ENCODE data around the gene CEP55. TPM values are rescaled to one million over a fixed set of nuclear protein-coding genes. Genes with fewer than 3 reads are reported as not detected.

The CEP55 gene
- 1 to 10 TPM; 1.7 to 3.5 TPM for total RNA-seq
- polyA plus RNA-seq: 1 to 10 TPM; 1.6 to 1.8 TPM
- long read RNA-seq, donor 1, partial matches to known transcripts: 9 of 11 reads
- long read RNA-seq, donor 1, other reads (novel, unspliced or antisense): 0 of 11 reads
- long read RNA-seq, donor 2: 0 reads
- long read RNA-seq, donor 3, partial matches to known transcripts: 6 of 6 reads
- long read RNA-seq, donor 3, other reads (novel, unspliced or antisense): 0 of 6 reads
- long read RNA-seq, donor 4, partial matches to known transcripts: 0 of 1 reads
- long read RNA-seq, donor 4, other reads (novel, unspliced or antisense): 0 of 1 reads
- long read RNA-seq, donor 5, transcript CEP55-201 (9 exons, 2,638 nt): major isoform, 6 of 23 reads
- long read RNA-seq, donor 5, partial matches to known transcripts: 16 of 23 reads
- long read RNA-seq, donor 5, other reads (novel, unspliced or antisense): 0 of 23 reads

GRCh38 chr10:93496322-93497041 lies at the start of gene CEP55:
TSS of gene CEP55 (plus strand) at chr10:93496612. CDS start at chr10:93500052, 3,440 bp downstream.
- ATAC-seq (ENCODE audit: insufficient read depth, low FRiP score) (peak; percentile 100), DNase-seq (peak; percentile 96 to 98 (median 97))
- H3K36me3 ChIP-seq (ENCODE audit: control insufficient read depth in 4 of 4, insufficient read depth in 4 of 4, low read length in 4 of 4): no peaks in the 10 kb centered on the region
- 0 to 1% methylated on average over 68 of the region's 68 CpGs for WGBS, 2 donors
- H3K27me3 ChIP-seq (ENCODE audit: control insufficient read depth in 3 of 3, insufficient read depth in 3 of 3, low read length in 2 of 3): no peaks in the 10 kb centered on the region
- H3K4me3 ChIP-seq: peak within 1 kb of the TSS; percentile 59
- H3K9ac ChIP-seq (ENCODE audit: insufficient read depth in 1 of 2, low read length in 2 of 2): peak within 1 kb of the TSS; percentile 70 to 96
- no peak for TF ChIP-seq CTCF (IDR thresholded peaks at IDR 0.05; ENCODE audit: control extremely low read depth, extremely low read depth)
- no peaks in the 10 kb centered on the region for H3K9me3 ChIP-seq (ENCODE audit: control insufficient read depth in 4 of 4, insufficient read depth in 3 of 4, low read length in 3 of 4)
- H3K27ac ChIP-seq (ENCODE audit: low read depth in 1 of 2, low read length in 1 of 2): peak within 1 kb of the TSS in 1 of 2 donors; percentile 59
- H3K4me1 ChIP-seq (ENCODE audit: control insufficient read depth in 5 of 5, insufficient read depth in 5 of 5, low read length in 5 of 5): peaks cover 0 to 9% (median 3%) of the 10 kb centered on the region in 5 donors

GRCh38 chr10:93447019-93447418 lies 49.4 kb upstream of the CEP55 start:
- 70 to 71% methylated on average over 6 of the region's 6 CpGs for WGBS, 2 donors
- DNase-seq: no peak
- Histone ChIP-seq H3K27ac (ENCODE audit: low read depth in 1 of 2, low read length in 1 of 2) (peak overlapping the region in 1 of 2 donors; percentile 96), H3K4me3 (no peak overlapping the region), H3K9me3 (ENCODE audit: control insufficient read depth in 4 of 4, insufficient read depth in 3 of 4, low read length in 3 of 4) (no peaks in the 10 kb centered on the region), H3K27me3 (ENCODE audit: control insufficient read depth in 3 of 3, insufficient read depth in 3 of 3, low read length in 2 of 3) (no peaks in the 10 kb centered on the region), H3K9ac (ENCODE audit: insufficient read depth in 1 of 2, low read length in 2 of 2) (peak overlapping the region in 1 of 2 donors; percentile 10), H3K36me3 (ENCODE audit: control insufficient read depth in 4 of 4, insufficient read depth in 4 of 4, low read length in 4 of 4) (peaks cover 2 to 27% (median 6%) of the 10 kb centered on the region in 4 donors), H3K4me1 (ENCODE audit: control insufficient read depth in 5 of 5, insufficient read depth in 5 of 5, low read length in 5 of 5) (peaks cover 5 to 39% (median 26%) of the 10 kb centered on the region in 5 donors)
- TF ChIP-seq CTCF (IDR thresholded peaks at IDR 0.05; ENCODE audit: control extremely low read depth, extremely low read depth): no peak
- no peak for ATAC-seq (ENCODE audit: insufficient read depth, low FRiP score)

- TF ChIP-seq CTCF (IDR thresholded peaks at IDR 0.05; ENCODE audit: control extremely low read depth, extremely low read depth): no peak
- H3K9ac ChIP-seq (ENCODE audit: insufficient read depth in 1 of 2, low read length in 2 of 2): no peak overlapping the region
- 59 to 76% methylated on average over 3 of the region's 3 CpGs for WGBS, 2 donors
- peaks cover 2 to 27% (median 6%) of the 10 kb centered on the region in 4 donors for H3K36me3 ChIP-seq (ENCODE audit: control insufficient read depth in 4 of 4, insufficient read depth in 4 of 4, low read length in 4 of 4)
- H3K27ac ChIP-seq (ENCODE audit: low read depth in 1 of 2, low read length in 1 of 2): no peak overlapping the region
- no peaks in the 10 kb centered on the region for H3K27me3 ChIP-seq (ENCODE audit: control insufficient read depth in 3 of 3, insufficient read depth in 3 of 3, low read length in 2 of 3)
- H3K9me3 ChIP-seq (ENCODE audit: control insufficient read depth in 4 of 4, insufficient read depth in 3 of 4, low read length in 3 of 4): no peaks in the 10 kb centered on the region
- no peak overlapping the region for H3K4me3 ChIP-seq
- peaks cover 7 to 34% (median 26%) of the 10 kb centered on the region in 5 donors for H3K4me1 ChIP-seq (ENCODE audit: control insufficient read depth in 5 of 5, insufficient read depth in 5 of 5, low read length in 5 of 5)
- ATAC-seq (ENCODE audit: insufficient read depth, low FRiP score): no peak
- no peak for DNase-seq
Measured at GRCh38 chr10:93447970-93448369, 48.4 kb upstream of the CEP55 start.

Measured in lung (tissue), 16 donors.